Stimulated activated CD8-positive, alpha-beta memory T cell treated with anti-CD3 and anti-CD28 coated beads, Interleukin-15, amount 100 ng/mL, for 24 hours (primary cell): ENCODE measurements around the gene BEAN1.
"Not testable (repeated sequence)": the region's sequence is repeated elsewhere in the genome, so short reads cannot be mapped to it uniquely, and the experiment has no call there.

Experiments used
- DNase-seq: peaks from one replicate; pipeline ENCODE4 v3.0.0-alpha.2; 2020; ENCODE audit warnings: low read depth

The BEAN1 gene

GRCh38 chr16:66441586-66442375, 14.7 kb downstream of the BEAN1 start:
- no peak for DNase-seq

DNA sequence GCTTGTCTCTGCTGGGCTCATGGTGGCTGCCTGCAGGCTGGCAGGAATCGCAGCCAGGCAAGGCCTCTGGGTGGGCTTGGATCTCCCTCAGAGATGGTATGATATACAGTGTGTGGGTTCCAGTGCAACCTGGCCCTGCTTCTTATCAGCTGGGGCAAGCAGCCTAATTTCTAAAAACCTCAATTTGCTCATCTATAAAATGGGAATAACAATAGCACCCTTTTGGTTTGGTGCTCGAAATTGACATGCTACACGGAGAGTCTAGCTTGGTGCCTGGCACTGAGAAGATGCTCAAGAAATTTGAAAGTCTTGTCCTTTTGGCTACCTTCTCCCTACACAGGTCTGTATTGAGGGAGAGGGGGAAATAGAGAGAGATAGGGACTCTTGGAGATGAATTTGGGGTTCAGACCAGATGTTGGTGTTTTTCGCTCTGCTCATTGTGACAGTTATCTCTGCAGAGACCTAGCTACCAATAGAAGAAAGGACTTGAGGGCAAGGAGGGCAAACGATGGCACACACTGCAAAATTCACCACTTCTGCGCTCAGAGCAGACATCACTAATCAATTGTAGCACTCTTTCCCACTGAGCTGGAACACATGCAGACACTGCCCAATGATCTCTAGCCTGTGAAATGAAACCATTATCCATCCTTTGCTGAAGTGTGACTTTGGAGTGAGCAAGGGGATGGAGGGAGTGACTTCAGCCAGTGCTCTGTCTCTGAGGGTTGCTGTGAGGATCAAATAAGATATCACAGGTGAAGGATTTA, 15.6 kb downstream of the BEAN1 start:
- DNase-seq: no peak

GRCh38 chr16:66443269-66443652, 16.2 kb downstream of the BEAN1 start:
- no peak for DNase-seq

DNA sequence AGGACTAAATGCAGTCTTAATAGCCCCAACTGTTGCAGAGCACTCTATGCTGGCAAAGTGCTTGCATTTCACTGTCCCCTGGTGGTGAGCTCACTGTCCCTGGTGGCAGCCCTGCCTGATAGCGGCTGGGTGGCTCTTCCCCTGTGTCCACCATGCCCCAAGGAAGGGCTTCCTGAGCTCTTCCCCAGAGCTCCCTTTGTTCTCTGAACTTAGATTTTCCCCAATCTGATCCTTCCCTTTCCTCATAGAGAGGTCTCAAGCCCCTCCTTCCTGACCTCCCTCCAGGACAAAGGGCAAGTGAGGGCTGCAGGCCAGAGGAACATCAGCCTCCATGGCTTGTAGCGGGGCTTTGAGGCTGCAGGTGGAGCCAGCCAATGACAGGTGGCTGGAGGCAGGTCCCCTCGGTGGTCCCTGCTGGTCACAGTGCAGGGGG, 17.0 kb downstream of the BEAN1 start:
- no peak for DNase-seq

- no peak for DNase-seq
These were observed 19.6 kb downstream of the BEAN1 start for GRCh38 chr16:66446737-66447136.

DNA sequence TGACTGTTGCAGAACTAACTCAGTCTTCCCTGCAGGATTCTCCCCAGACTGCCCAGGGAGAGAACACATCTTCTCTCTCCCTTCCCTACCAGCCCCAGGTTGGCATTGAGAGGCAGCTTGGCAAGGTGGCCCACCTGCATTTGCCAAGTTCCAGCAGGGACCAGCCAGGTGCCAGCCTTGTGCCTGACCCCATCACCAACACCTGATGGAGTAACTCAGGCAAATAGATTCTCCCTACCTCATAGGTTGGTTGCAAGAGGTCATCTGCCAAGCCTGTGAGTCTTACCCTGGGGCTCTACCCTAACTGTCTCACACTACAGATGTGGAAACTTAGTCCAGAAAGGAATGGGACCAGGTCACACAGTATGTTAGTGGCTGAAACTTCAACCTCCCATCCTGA, 20.4 kb downstream of the BEAN1 start:
- no peak for DNase-seq

DNA sequence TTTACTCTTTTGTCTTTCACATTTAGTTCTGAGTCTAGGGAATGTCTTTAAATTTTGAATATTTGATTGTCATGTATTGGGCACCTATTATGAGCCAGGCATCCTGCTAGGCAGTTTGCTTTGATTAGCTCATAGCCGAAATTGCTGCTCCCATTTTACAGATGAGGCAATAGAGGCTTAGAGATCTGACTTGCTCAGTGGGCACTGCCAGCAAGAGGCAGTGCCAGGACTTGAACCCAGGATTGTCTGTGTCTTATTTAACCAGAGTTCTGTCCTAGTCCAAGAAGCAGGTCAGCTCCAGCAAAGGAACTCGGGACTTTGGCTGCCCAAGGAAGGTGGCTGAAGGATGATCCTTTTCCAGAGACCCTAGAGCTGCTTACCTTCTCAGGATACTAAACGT, 24.5 kb downstream of the BEAN1 start:
- DNase-seq: no peak

GRCh38 chr16:66453230-66453629, 26.1 kb downstream of the BEAN1 start:
- DNase-seq: not testable (repeated sequence)

DNA sequence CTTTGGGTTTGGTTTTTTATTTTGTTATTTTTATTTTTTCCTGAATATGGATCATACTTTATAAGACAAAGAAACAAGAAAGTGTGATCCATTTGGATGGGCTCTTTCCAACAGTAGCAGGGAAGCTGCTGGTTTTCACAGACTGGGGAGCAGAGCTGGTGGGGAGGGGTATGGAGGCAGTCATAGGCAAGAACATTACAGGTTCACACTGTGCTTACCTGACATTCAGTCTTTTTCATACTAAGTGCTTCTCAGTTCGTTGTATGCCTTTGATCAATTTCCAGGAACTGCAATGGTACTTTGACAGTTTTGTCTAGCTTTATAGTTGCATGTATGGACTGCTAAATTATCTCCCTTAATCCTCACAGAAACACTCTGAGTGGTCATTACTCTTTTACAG, 27.7 kb downstream of the BEAN1 start:
- no peak for DNase-seq

DNA sequence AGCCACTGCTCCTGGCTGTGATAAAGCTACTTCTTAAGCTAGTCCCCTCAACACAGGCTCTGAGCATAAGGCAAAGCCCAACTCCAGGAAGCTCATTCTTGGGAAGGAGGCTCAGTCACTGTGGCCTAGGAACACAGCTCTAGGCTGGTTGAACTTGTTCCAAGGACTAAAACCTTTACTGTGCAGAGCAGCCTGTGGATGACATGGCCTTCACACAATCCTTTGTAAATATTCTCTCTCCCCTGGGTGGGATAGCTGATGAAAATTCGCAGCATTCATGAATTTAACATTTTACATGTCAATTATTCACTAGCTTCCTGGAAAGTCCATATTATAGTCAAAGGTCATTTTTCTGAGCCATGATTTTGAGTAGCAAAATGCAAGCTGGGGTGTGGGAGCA, 28.9 kb downstream of the BEAN1 start:
- no peak for DNase-seq

DNA sequence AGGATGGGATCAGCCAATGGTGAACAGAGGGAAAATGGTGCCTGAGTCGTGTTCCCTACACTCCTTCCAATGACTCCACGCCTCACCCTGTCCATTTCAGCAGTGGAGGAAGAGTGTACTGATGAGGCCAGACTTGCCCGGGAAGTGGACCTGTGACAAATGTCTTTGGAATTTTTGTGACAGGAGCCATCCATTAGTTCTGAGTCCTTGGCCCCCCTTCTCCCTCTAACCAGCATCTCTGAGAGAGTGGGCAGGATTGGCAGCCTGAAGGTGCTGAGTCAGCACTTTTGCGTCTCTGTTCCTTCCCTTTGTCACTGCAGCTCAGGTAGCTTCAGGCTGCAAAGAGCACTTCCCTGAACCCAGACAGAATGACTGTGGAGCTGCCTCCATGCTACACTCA, 30.8 kb downstream of the BEAN1 start:
- no peak for DNase-seq

- DNase-seq: no peak
These were observed 31.2 kb downstream of the BEAN1 start for GRCh38 chr16:66458292-66458691.

- DNase-seq: no peak
These were observed 31.8 kb downstream of the BEAN1 start for GRCh38 chr16:66458853-66459252.

- no peak for DNase-seq
These were observed 32.8 kb downstream of the BEAN1 start for GRCh38 chr16:66459878-66460277.

DNA sequence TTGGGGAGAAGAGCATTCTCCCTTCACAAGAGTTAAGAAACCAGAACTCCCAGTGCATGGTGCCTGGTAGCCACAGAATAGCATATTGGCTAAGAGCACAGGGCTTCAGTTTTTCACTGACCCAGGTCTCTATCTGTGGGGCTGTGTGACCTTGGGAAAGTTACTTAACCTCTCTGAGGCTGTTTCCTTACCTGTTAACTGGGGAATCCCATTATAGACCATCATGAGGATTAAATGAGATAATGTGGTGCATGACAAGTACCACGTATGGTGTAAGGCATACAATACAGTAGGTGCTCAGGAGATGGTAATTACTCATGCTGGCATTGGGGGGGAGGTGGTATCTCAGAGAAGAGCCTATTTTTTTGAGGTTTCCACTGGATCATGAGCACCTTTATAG, 33.6 kb downstream of the BEAN1 start:
- DNase-seq: no peak

DNA sequence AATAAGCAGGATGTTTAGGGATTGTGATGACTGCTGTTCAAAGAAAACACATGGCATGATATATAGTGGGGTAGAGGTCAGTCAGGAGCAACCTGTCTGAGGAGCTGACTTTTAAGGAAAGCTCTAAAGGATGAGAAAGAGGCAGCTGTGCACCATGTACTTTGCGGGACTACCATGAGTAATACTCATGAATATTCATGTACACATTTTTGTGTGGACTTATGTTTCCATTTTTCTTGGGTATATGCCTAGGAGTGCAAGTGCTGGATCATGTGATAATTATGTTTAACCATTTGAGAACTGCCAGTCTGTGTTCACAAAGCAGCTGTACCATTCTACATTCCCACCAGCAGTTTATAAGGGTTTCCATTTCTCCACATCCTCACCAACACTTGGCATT, 35.8 kb downstream of the BEAN1 start:
- DNase-seq: no peak

DNA sequence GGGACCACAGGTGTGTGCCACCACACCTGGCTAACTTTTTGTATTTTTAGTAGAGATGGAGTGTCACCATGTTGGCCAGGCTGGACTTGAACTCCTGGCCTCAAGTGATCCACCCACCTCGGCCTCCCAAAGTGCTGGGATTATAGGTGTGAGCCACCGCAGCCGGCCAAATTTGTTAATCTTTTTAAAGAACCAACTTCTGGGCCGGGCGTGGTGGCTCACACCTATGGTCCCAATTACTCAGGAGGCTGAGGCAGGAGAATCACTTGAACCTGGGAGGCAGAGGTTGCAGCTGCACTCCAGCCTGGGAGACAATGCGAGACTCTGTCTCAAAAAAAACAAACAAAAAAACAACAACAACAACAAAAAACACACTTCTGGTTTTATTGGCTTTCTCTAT, 38.9 kb downstream of the BEAN1 start:
- not testable (repeated sequence) for DNase-seq

- DNase-seq: not testable (repeated sequence)
These were observed 39.5 kb downstream of the BEAN1 start for GRCh38 chr16:66466636-66467035.

DNA sequence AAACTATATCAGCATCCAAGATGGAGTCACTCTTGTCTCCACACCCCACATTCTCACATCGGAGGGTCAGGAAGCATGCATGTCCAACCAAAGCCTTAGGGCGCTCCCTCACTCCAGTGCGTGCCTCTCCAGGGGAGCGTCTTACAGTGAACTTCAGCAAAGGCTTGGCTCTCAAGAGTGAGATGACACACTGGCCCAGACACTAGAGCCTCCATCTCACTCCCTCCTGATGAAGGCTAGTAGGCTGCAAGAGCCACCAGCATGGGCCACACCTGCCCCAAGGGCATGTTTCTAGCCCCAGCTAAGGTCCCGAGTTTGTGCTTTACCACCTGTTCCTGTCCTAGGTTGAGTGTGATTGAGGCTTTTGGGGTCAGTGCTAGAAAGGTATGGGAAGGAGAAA, 40.5 kb downstream of the BEAN1 start:
- no peak for DNase-seq

DNA sequence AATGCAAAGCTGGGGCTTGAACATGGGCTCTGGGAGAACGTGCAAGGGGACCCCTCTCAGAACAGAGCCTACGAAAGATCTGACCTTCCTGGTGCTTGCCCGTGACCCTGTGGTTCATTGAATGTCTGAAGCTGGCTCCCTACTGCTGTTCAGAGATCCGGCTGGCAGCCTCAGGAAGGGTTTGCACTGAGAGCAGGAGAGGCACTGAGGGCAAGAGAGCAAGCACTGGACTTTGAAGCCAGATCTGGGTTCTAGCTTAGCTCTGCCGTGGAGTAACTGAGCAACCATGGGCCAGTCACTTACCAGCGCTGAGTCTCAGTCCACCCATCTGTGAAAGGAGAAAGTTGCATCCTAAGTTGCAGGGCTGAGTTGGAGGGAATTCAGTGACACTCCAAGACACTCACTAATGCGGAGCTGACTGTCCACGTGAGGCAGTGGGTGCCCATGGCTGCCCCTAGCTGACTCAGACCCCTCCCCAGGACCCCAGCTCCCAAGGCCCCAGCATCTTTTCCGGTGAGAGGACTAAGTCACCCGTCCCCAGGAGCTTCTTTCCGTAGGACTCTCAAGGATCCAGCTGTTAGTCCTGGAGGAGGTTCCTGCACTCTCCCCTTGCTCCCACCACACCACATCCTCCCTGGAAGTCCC, 41.3 kb downstream of the BEAN1 start:
- no peak for DNase-seq

- DNase-seq: no peak
These were observed 42.3 kb downstream of the BEAN1 start for GRCh38 chr16:66469291-66469946.

DNA sequence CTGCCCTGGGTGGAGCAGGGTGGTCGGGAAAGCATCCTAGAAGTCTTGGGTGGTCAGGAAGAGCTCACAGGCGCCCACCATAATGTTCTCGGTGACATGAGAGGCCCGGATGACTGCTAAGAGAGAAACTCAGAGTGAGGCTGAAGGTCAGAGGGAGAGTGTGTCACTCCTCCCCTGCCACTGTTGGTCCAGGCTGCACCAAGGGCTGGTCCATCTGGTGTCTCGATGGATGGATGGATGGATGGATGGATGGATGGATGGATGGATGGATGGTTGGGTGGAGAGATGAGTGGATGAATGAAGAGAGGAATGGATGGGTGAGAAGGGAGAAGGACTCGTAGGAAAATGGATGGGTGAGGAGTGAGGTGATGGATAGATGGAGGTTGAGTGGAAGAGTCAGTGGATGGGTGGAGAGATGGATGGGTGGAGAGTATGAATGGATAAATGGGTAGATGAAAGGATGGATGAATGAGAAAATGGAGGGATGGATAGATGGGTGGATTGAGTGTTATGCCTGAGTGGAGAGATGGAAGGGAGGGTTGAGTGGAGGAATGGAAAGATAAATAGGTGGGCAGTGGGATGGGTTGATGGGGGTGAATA, 43.0 kb downstream of the BEAN1 start:
- DNase-seq: no peak
